H9 (cell line): ENCODE data around the gene LRMDA. TPM values are rescaled to one million over a fixed set of nuclear protein-coding genes. Genes with fewer than 3 reads are reported as not detected.

Experiments used
- DNase-seq: peaks from one replicate; pipeline ENCODE4 v3.0.0-alpha.2; 2017
- H2AFZ ChIP-seq: one replicate; pipeline ENCODE4 v1.6.1; 2013; ENCODE audit warnings: mild to moderate bottlenecking, low read length, control low read depth, moderate library complexity
- H2AK5ac ChIP-seq: 2 replicates; pipeline ENCODE4 v1.6.1; 2013; ENCODE audit warnings: low read length, control low read depth, mixed read lengths; ENCODE audit not compliant: insufficient read length
- H2BK120ac ChIP-seq: one replicate; pipeline ENCODE4 v1.6.1; 2013; ENCODE audit warnings: low read depth, mild to moderate bottlenecking, low read length, control low read depth, inconsistent platforms; ENCODE audit not compliant: poor library complexity, severe bottlenecking
- H2BK12ac ChIP-seq: 2 replicates; pipeline ENCODE4 v1.6.1; 2013; ENCODE audit warnings: low read length, control low read depth, mixed read lengths, low read depth; ENCODE audit not compliant: insufficient read length
- H2BK15ac ChIP-seq: 2 replicates; pipeline ENCODE4 v1.6.1; 2013; ENCODE audit warnings: low read depth, low read length, control low read depth
- H2BK20ac ChIP-seq: one replicate; pipeline ENCODE4 v1.6.1; 2013; ENCODE audit warnings: low read depth, mild to moderate bottlenecking, low read length, control low read depth, inconsistent platforms; ENCODE audit not compliant: poor library complexity, severe bottlenecking
- H2BK5ac ChIP-seq: 2 replicates; pipeline ENCODE4 v1.6.1; 2013; ENCODE audit warnings: low read length, control low read depth, mixed read lengths; ENCODE audit not compliant: insufficient read length
- H3K14ac ChIP-seq: 2 replicates; pipeline ENCODE4 v1.6.1; 2013; ENCODE audit warnings: low read length, control low read depth; ENCODE audit not compliant: insufficient read depth
- H3K18ac ChIP-seq: 2 replicates; pipeline ENCODE4 v1.6.1; 2013; ENCODE audit warnings: low read depth, mild to moderate bottlenecking, mixed read lengths, low read length, control low read depth; ENCODE audit not compliant: insufficient read length
- H3K23ac ChIP-seq: 2 replicates; pipeline ENCODE4 v1.6.1; 2013; ENCODE audit warnings: low read length, control low read depth, mixed read lengths, low read depth; ENCODE audit not compliant: insufficient read length
- H3K23me2 ChIP-seq: 2 replicates; pipeline ENCODE4 v1.6.1; 2013; ENCODE audit warnings: low read depth, mild to moderate bottlenecking, mixed read lengths, low read length, control low read depth; ENCODE audit not compliant: insufficient read length, poor library complexity, severe bottlenecking
- H3K27ac ChIP-seq: 2 replicates; pipeline ENCODE4 v1.5.1; 2013; ENCODE audit warnings: low read length, control low read depth, mixed read lengths, low read depth; ENCODE audit not compliant: insufficient read length
- H3K27me3 ChIP-seq: 2 replicates; pipeline ENCODE4 v1.6.1; 2013; ENCODE audit warnings: low read length, control low read depth, inconsistent platforms; ENCODE audit not compliant: insufficient read depth
- H3K4ac ChIP-seq: 2 replicates; pipeline ENCODE4 v1.6.1; 2013; ENCODE audit warnings: low read depth, mild to moderate bottlenecking, control low read depth, inconsistent platforms, low read length, moderate library complexity
- H3K4me1 ChIP-seq: 2 replicates; pipeline ENCODE4 v1.6.1; 2013; ENCODE audit warnings: low read length, control low read depth, inconsistent platforms; ENCODE audit not compliant: insufficient read depth
- H3K4me2 ChIP-seq: 2 replicates; pipeline ENCODE4 v1.6.1; 2013; ENCODE audit warnings: low read length, control low read depth, mixed read lengths; ENCODE audit not compliant: insufficient read length, insufficient read depth
- H3K56ac ChIP-seq: 2 replicates; pipeline ENCODE4 v1.6.1; 2013; ENCODE audit warnings: low read depth, mild to moderate bottlenecking, mixed read lengths, low read length, control low read depth; ENCODE audit not compliant: insufficient read length
- H3K79me1 ChIP-seq: 2 replicates; pipeline ENCODE4 v1.6.1; 2013; ENCODE audit warnings: low read depth, mild to moderate bottlenecking, moderate library complexity, low read length, control low read depth, inconsistent platforms; ENCODE audit not compliant: insufficient read depth, poor library complexity, severe bottlenecking
- H3K79me2 ChIP-seq: 2 replicates; pipeline ENCODE4 v1.6.1; 2013; ENCODE audit warnings: low read length, control low read depth, inconsistent platforms; ENCODE audit not compliant: insufficient read depth
- H3K9ac ChIP-seq: 2 replicates; pipeline ENCODE4 v1.6.1; 2013; ENCODE audit warnings: low read length, control low read depth, mixed read lengths; ENCODE audit not compliant: insufficient read length; ENCODE audit errors: extremely low read depth
- H3K9me3 ChIP-seq: one replicate; pipeline ENCODE4 v1.6.1; 2013; ENCODE audit warnings: low read depth, low read length, inconsistent platforms; ENCODE audit not compliant: control insufficient read depth
- H3T11ph ChIP-seq: one replicate; pipeline ENCODE4 v1.6.1; 2013; ENCODE audit warnings: mild to moderate bottlenecking, low read length, control low read depth, inconsistent platforms
- H4K20me1 ChIP-seq: one replicate; pipeline ENCODE4 v1.6.1; 2013; ENCODE audit not compliant: control insufficient read depth, insufficient read length, insufficient read depth
- H4K5ac ChIP-seq: 2 replicates; pipeline ENCODE4 v1.6.1; 2013; ENCODE audit warnings: low read depth, mild to moderate bottlenecking, mixed read lengths, low read length, control low read depth; ENCODE audit not compliant: insufficient read length
- H4K8ac ChIP-seq: replicated peaks from 2 replicates; pipeline ENCODE4 v1.6.1; 2013; ENCODE audit warnings: low read length, control low read depth, mixed read lengths, low read depth; ENCODE audit not compliant: insufficient read length
- H4K91ac ChIP-seq: 2 replicates; pipeline ENCODE4 v1.6.1; 2013; ENCODE audit warnings: low read depth, mild to moderate bottlenecking, moderate library complexity, mixed read lengths, low read length, control low read depth; ENCODE audit not compliant: insufficient read length
- H3K27ac Mint-ChIP-seq, 3 experiments: 2 replicates in 2 of 3; 3 replicates in 1 of 3; pipeline ENCODE4 v1.8.0; 2020 to 2021; ENCODE audit warnings: mixed read lengths in 3 of 3, mild to moderate bottlenecking in 1 of 3, moderate library complexity in 1 of 3
- H3K27me3 Mint-ChIP-seq: 2 replicates; pipeline ENCODE4 v1.8.0; 2021; ENCODE audit warnings: low read depth, mild to moderate bottlenecking, moderate library complexity, mixed read lengths
- H3K36me3 Mint-ChIP-seq, 3 experiments: 2 replicates in 2 of 3; 3 replicates in 1 of 3; pipeline ENCODE4 v1.8.0; 2020 to 2021; ENCODE audit warnings: low read depth in 3 of 3, mixed read lengths in 3 of 3; ENCODE audit not compliant: insufficient read depth in 1 of 3
- H3K4me1 Mint-ChIP-seq, 2 experiments: 2 replicates each; pipeline ENCODE4 v1.8.0; 2020; ENCODE audit warnings: mixed read lengths in 2 of 2
- H3K4me3 Mint-ChIP-seq, 2 experiments: 2 replicates in 1 of 2; 3 replicates in 1 of 2; pipeline ENCODE4 v1.8.0; 2020 to 2021; ENCODE audit warnings: mild to moderate bottlenecking in 2 of 2, mixed read lengths in 2 of 2, moderate library complexity in 1 of 2
- H3K9me3 Mint-ChIP-seq, 2 experiments: 2 replicates in 1 of 2; 3 replicates in 1 of 2; pipeline ENCODE4 v1.8.0; 2020; ENCODE audit warnings: mild to moderate bottlenecking in 2 of 2, mixed read lengths in 2 of 2, moderate library complexity in 1 of 2
- CTCF ChIP-seq: fragments of 200-600 bp; sonication (generic); conservative IDR thresholded peaks from 3 replicates; pipeline ENCODE4 v1.8.0; 2021; ENCODE audit warnings: antibody characterized with exemption, mild to moderate bottlenecking
- WGBS: extraction: QIAGEN DNeasy Blood & Tissue Kit; methylation state at CpG from one replicate; pipeline ENCODE4 v1.1.7; 2013; ENCODE audit warnings: missing lambda C conversion rate, low lambda C conversion rate, mixed read lengths; ENCODE audit not compliant: insufficient read length; ENCODE audit errors: extremely low coverage; 5-methylcytosine and 5-hydroxymethylcytosine counted together
- total RNA-seq: library from RNA; stranded (reverse); gene quantifications from 2 replicates; pipeline ENCODE4 v1.2.1, GENCODE V29; 2021

Gene LRMDA
- total RNA-seq, 1 experiment from 2014 or later: 1.8 TPM

GRCh38 chr10:76136961-76137360, 705.5 kb downstream of the LRMDA start:
- Histone ChIP-seq H3K18ac (no peak overlapping the region), H3K14ac (no peak overlapping the region), H2BK12ac (no peak overlapping the region), H3K27ac (no peak overlapping the region), H3K4ac (no peak overlapping the region), H4K5ac (no peak overlapping the region), H2AFZ (no peak overlapping the region), H3K4me2 (no peak overlapping the region), H3K27me3 (no peaks in the 10 kb centered on the region), H3K9ac (no peak overlapping the region), H2AK5ac (no peak overlapping the region), H4K8ac (no peak overlapping the region), H2BK120ac (no peak overlapping the region), H3K9me3 (no peaks in the 10 kb centered on the region), H4K20me1 (no peaks in the 10 kb centered on the region), H2BK20ac (no peak overlapping the region), H3K79me1 (no peaks in the 10 kb centered on the region), H3T11ph (no peak overlapping the region), H3K79me2 (no peaks in the 10 kb centered on the region), H4K91ac (no peak overlapping the region), H3K23ac (no peak overlapping the region), H3K4me1 (no peaks in the 10 kb centered on the region), H2BK5ac (no peak overlapping the region), H3K56ac (no peak overlapping the region), H2BK15ac (no peak overlapping the region), H3K23me2 (no peaks in the 10 kb centered on the region)
- H3K27me3 Mint-ChIP-seq: no peaks in the 10 kb centered on the region; the same call in 1 of the 2 replicates
- H3K27ac Mint-ChIP-seq: no peak overlapping the region; a peak in 1 of 7 replicates
- DNase-seq: no peak
- H3K36me3 Mint-ChIP-seq: peaks cover 0 to 5% (median 0%) of the 10 kb centered on the region in 3 experiments; a peak in 2 of 7 replicates
- H3K9me3 Mint-ChIP-seq: no peaks in the 10 kb centered on the region
- H3K4me1 Mint-ChIP-seq: peaks cover 6 to 16% of the 10 kb centered on the region in 2 experiments; a peak in 3 of 4 replicates
- WGBS: no CpG with 5 or more reads among the region's 4 CpGs
- TF ChIP-seq CTCF: no peak
- no peak overlapping the region for H3K4me3 Mint-ChIP-seq
